ENCODE measurements around the gene LMO4. TPM values are rescaled to one million over a fixed set of nuclear protein-coding genes. Genes with fewer than 3 reads are reported as not detected.
A peak's percentile ranks its signal among the peaks of the same experiment; 100 is the strongest.

The LMO4 gene
- polyA plus RNA-seq (2012; ENCODE audit: insufficient read depth, insufficient read length) = 61.9 TPM

- DNase-seq (ENCODE audit: low read depth, low spot score) = peak; percentile 95
- H3K4me3 ChIP-seq (ENCODE audit: low read length) = peak within 1 kb of the TSS; percentile 75
Observed at GRCh38 chr1:87328272-87329050, at the start of gene LMO4. Gene LMO4 (plus strand): TSS chr1:87328880. CDS start chr1:87332016, 3,136 bp downstream.

DNA sequence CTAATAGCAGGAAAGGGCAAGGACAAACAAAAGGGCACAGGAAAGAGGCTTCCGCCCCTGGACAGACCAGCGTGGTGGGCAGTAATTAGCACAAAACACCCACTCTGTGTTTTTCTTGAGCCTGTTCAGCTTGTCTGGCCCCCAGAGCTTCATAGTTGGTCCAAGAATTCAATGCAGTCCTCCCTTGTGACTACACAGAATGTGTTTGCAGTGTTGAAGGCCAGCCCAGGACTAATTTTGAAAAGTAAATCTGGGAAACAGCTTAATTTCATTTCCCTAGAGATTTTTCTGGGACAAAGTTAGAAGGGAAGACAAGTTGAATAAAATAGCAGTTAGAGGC, 49.2 kb upstream of the LMO4 start:
- DNase-seq (ENCODE audit: low read depth, low spot score) = no peak
- H3K4me3 ChIP-seq (ENCODE audit: low read length) = no peak overlapping the region

DNA sequence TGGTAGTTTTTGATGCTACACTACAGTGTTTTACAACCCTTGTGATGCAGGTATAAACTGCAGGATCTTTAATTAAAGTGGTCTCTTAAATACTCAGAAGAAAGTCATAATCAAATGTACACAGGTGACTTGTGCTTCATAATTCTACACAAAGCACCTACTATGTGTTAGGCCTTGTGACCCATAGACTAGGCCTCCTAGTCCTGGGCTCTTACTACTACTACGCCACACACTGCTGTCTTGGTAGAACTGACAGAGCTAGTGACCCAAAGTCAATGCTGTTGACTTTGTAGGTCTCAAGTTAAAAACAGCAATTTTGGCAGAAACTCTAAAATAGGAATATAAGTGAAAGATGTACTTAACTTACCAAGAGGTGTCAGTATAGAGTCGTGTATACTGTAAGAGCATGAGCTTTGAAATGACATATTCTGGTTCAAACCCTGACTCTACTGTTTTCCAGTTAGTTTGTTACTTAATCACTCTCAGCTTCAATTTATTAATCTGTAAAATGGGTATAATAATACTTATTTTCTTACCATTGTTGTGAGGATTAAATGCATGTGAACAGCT, 48.6 kb upstream of the LMO4 start:
- DNase-seq (ENCODE audit: low read depth, low spot score) = peak; percentile 9
- H3K4me3 ChIP-seq (ENCODE audit: low read length) = no peak overlapping the region

- no peak for DNase-seq (ENCODE audit: low read depth, low spot score)
- H3K4me3 ChIP-seq (ENCODE audit: low read length) = no peak overlapping the region
Observed at GRCh38 chr1:87284456-87285240, 44.0 kb upstream of the LMO4 start.

- no peak overlapping the region for H3K4me3 ChIP-seq (ENCODE audit: low read length)
- DNase-seq (ENCODE audit: low read depth, low spot score) = no peak
Observed at GRCh38 chr1:87291107-87291506, 37.6 kb upstream of the LMO4 start.

- H3K4me3 ChIP-seq (ENCODE audit: low read length) = no peak overlapping the region
- DNase-seq (ENCODE audit: low read depth, low spot score) = peak; percentile 62
Observed at GRCh38 chr1:87292684-87293493, 35.8 kb upstream of the LMO4 start.

- H3K4me3 ChIP-seq (ENCODE audit: low read length) = no peak overlapping the region
Observed at GRCh38 chr1:87294633-87295032, 34.0 kb upstream of the LMO4 start.

DNA sequence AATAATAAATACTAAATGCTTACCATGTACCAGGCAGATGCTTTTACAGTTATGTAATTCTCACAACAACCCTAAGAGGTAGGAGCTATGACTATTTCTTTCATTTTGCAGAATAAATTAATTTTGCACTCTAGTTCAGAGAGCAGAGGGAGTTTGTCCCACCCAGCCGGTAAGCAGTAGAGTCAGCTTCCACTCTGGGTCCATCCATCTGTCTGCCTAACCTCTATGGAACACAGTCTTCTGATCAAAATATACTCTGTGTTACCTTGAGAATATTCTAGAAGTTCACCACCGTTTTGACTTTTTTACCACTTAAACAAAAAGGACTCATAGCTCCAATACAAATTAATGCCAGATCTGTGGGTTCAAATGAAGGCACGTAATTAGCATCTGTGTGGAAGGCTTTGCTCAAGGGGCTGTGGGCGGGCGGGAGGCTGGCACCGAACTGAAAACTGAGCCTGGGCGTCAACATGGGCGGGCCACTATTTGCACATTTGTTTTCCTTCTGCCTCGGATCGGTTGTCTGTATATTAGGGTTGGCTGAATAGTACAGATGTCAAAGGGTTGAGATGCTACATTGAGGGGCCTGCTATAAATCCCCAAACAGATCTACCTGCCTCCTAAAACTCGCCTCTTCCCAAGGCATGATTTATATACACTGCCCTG, 33.1 kb upstream of the LMO4 start:
- H3K4me3 ChIP-seq (ENCODE audit: low read length) = no peak overlapping the region
- no peak for DNase-seq (ENCODE audit: low read depth, low spot score)

More at GRCh38 chr1:87294633-87295032, 34.0 kb upstream of the LMO4 start:
- DNase-seq (ENCODE audit: low read depth, low spot score) = no peak

GRCh38 chr1:87296206-87296605, 32.5 kb upstream of the LMO4 start:
- no peak overlapping the region for H3K4me3 ChIP-seq (ENCODE audit: low read length)
- DNase-seq (ENCODE audit: low read depth, low spot score) = no peak

DNA sequence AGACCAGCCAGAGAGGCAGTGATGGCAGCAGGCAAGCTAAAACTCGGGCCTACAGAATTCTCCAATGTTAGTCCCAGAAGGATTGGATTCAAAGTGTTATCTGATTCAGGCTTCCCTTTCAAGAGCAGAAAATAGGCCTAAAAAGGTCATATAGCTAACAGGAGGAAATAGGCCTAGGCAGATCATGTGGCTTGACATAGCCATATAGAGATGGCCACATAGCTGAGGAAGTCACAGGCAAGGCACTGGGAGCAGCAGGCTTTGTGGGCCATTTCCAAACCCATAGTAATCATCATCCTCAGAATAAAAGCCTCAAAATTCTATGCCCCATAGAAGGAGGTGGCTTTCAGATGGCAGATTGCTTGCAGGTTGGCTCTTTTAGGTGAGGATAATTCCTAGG, 29.0 kb upstream of the LMO4 start:
- H3K4me3 ChIP-seq (ENCODE audit: low read length) = no peak overlapping the region

GRCh38 chr1:87300628-87301027, 28.1 kb upstream of the LMO4 start:
- no peak for DNase-seq (ENCODE audit: low read depth, low spot score)
- no peak overlapping the region for H3K4me3 ChIP-seq (ENCODE audit: low read length)

More for the DNA sequence above, 29.0 kb upstream of the LMO4 start:
- no peak for DNase-seq (ENCODE audit: low read depth, low spot score)

DNA sequence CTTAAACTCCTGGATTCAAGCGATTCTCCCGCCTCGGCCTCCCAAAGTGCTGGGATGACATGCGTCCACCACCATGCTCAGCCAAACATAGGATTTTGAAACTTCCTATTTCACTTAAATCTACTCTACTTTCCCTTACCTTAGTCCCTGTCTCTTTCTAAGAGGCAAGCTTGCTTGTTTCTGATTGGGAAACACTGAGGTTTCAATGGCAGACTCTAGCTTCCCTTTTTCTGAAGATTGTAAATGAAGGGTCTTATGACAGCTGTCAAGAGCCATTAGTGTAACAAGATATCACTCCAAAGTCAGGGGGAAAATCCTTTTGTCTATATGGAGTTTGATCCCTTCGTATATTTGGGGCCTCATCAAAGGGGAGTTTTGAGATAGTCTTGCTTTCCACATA, 23.5 kb upstream of the LMO4 start:
- no peak overlapping the region for H3K4me3 ChIP-seq (ENCODE audit: low read length)
- DNase-seq (ENCODE audit: low read depth, low spot score) = no peak

DNA sequence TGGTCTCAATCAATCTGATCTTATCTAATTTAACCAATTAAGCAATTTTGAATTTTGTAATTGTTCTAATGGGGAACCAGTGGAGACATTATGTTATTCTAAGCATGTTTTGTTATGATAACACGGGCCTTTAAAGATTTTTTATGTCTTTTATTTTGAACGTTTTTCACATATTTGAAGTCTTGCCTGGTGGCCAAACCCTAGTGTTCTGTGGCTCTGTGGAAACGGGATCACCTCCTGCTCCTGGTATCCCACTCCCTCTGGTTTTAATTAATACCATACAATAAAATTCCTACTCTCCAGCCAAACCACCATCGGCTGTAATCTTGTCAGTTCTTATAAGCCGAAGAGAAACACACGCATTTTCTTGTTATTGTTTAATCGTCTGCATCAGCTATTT, 22.9 kb upstream of the LMO4 start:
- DNase-seq (ENCODE audit: low read depth, low spot score) = no peak

DNA sequence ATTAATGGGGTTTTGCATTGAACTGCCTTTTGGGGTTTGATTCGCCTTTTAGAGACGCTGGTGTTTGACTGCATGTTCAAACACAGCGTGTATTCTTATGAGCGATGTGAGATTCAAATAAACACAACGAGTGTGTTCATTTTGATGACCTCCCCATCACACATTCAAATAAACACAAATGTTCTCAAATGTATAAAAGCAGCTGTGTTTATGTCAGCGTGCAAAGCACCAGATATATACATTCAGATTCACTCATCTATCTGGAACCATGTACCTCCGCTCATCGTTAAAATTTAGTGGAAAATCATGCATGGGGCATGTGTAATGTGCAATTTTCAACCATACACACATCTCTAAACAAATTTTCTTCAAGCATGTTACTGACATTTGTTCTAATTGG, 21.4 kb upstream of the LMO4 start:
- H3K4me3 ChIP-seq (ENCODE audit: low read length) = no peak overlapping the region
- DNase-seq (ENCODE audit: low read depth, low spot score) = no peak

More for the DNA sequence above, 22.9 kb upstream of the LMO4 start:
- H3K4me3 ChIP-seq (ENCODE audit: low read length) = no peak overlapping the region

DNA sequence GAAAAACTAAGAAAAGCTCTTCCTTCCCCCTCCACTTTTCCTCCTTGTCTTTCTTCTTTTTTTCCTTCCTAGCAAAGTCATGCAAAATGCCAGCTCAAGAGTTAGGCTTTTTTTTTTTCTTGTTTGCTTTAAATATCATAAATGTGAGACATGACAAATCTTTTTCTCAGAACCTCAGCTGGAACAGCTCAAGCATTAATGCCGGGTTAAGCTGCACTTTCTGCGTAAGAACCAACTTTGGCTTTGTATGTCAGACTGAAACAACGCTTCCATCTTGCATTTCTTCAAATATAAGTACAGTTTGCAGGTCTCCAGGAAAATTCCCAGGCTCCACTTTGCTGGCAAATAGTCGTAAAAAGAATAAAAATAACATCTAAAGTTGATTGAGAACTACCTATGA, 20.7 kb upstream of the LMO4 start:
- no peak overlapping the region for H3K4me3 ChIP-seq (ENCODE audit: low read length)
- DNase-seq (ENCODE audit: low read depth, low spot score) = no peak

GRCh38 chr1:87314091-87314490, 14.6 kb upstream of the LMO4 start:
- H3K4me3 ChIP-seq (ENCODE audit: low read length) = no peak overlapping the region
- no peak for DNase-seq (ENCODE audit: low read depth, low spot score)

DNA sequence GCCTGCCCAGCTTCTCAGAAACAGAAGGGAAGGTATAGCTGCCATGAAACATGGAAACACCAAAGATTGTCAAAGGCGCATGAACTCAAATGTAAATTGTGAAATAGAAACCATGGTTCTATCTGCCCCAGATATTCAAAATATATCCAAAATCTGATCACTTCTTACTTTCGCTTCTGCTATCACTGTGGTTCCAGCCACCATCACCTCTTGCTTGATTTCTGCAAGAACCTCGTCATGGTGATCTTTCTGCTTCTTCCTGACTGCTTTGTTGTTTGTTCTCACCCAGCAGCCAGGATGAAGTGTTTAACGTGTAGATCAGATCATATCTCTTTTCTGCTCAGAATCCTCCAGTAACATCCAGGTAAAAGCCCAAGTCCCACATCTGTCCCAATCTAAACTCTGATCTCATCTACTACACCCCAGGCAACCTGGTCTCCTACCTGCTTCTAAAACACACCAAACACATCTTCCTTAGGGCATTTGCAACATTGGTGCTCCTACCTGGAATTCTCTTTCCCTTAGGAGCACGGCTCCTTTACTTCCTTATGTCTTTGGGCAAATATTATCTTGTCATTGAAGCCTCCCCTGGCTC, 10.5 kb upstream of the LMO4 start:
- no peak for DNase-seq (ENCODE audit: low read depth, low spot score)
- no peak overlapping the region for H3K4me3 ChIP-seq (ENCODE audit: low read length)

GRCh38 chr1:87318806-87319205, 9.9 kb upstream of the LMO4 start:
- no peak overlapping the region for H3K4me3 ChIP-seq (ENCODE audit: low read length)
- no peak for DNase-seq (ENCODE audit: low read depth, low spot score)
